HepG2 (cell line): ENCODE data around the gene USH2A. TPM values are rescaled to one million over a fixed set of nuclear protein-coding genes. Genes with fewer than 3 reads are reported as not detected.

Experiments used
- ATAC-seq: fragments of 200-7000 bp; cut with Tn5 transposase; 3 replicates; pipeline ENCODE4 v1.9.1; 2020; ENCODE audit warnings: mild to moderate bottlenecking, moderate library complexity
- BruUV-seq: library from RNA; stranded (reverse); fragments of 400-500 nt; replicated peaks from 2 replicates; lab custom pipeline; 2021; lab: Mats Ljungman, UMichigan
- CTCF ChIA-PET: fragments of 300-600 bp; formaldehyde crosslinking; extraction: SDS; loops from one replicate; lab custom pipeline; 2021; ENCODE audit warnings: low total read pairs, inconsistent platforms, low intra/inter-chr PET ratio; lab: Yijun Ruan, JAX
- POLR2A ChIA-PET: fragments of 350-600 bp; sonication (Branson Sonifier 250); formaldehyde crosslinking; loops from one replicate; lab custom pipeline; 2020; ENCODE audit warnings: antibody characterized with exemption, inconsistent platforms; lab: Yijun Ruan, JAX
- DNase-seq: peaks from one replicate; pipeline ENCODE4 v3.0.0-alpha.2; 2015; ENCODE audit warnings: low spot score
- FAIRE-seq: peaks from 3 replicates; lab custom pipeline; 2011; peaks lifted over from hg19 to GRCh38; lab: Jason Lieb, UNC
- H2AFZ ChIP-seq: one replicate; pipeline ENCODE4 v1.6.1; 2011; ENCODE audit warnings: low read length, inconsistent platforms
- H3K27ac ChIP-seq: fragments of 300-600 bp; 3 replicates; pipeline ENCODE4 v1.8.0; 2011; ENCODE audit warnings: mixed run types, mild to moderate bottlenecking, mixed read lengths, low read length, inconsistent platforms; ENCODE audit not compliant: insufficient read depth; ENCODE audit errors: extremely low read length
- H3K27me3 ChIP-seq, 2 experiments: fragments of 200-600 bp in 1 of 2; 2 replicates in 1 of 2; 3 replicates in 1 of 2; pipeline versions ENCODE4 v1.6.0 to v1.8.0; 2011; ENCODE audit warnings: low read length in 2 of 2, mild to moderate bottlenecking in 2 of 2, moderate library complexity in 2 of 2, inconsistent platforms in 1 of 2; ENCODE audit not compliant: insufficient read depth in 2 of 2, control insufficient read depth in 1 of 2
- H3K36me3 ChIP-seq, 2 experiments: fragments of 200-600 bp in 1 of 2; replicated peaks in 1 of 2; 2 replicates in 1 of 2; 3 replicates in 1 of 2; pipeline versions ENCODE4 v1.5.1 to v1.8.0; 2011; ENCODE audit warnings: low read length in 2 of 2, inconsistent platforms in 1 of 2; ENCODE audit not compliant: insufficient read depth in 2 of 2, control insufficient read depth in 1 of 2
- H3K4me1 ChIP-seq: 2 replicates; pipeline ENCODE4 v1.5.1; 2012; ENCODE audit warnings: low read length, inconsistent platforms; ENCODE audit not compliant: insufficient read depth
- H3K4me2 ChIP-seq: 2 replicates; pipeline ENCODE4 v1.6.0; 2011; ENCODE audit warnings: low read depth, low read length, inconsistent platforms
- H3K4me3 ChIP-seq, 3 experiments: fragments of 200-600 bp in 1 of 3; sonication (generic), shearing (Covaris generic) in 1 of 3; replicated peaks in 1 of 3; 2 replicates each; pipeline ENCODE4 v1.5.1; 2011 to 2016; ENCODE audit warnings: low read length in 3 of 3, inconsistent platforms in 2 of 3, low read depth in 2 of 3, mild to moderate bottlenecking in 2 of 3, control low read depth in 1 of 3, mixed read lengths in 1 of 3; ENCODE audit not compliant: insufficient read depth in 1 of 3
- H3K79me2 ChIP-seq: one replicate; pipeline ENCODE4 v1.6.1; 2011; ENCODE audit warnings: low read length, inconsistent platforms; ENCODE audit not compliant: insufficient read depth
- H3K9ac ChIP-seq: 2 replicates; pipeline ENCODE4 v1.6.0; 2011; ENCODE audit warnings: mild to moderate bottlenecking, low read depth, low read length, inconsistent platforms; ENCODE audit not compliant: insufficient read depth
- H3K9me3 ChIP-seq: 2 replicates; pipeline ENCODE4 v1.5.1; 2012; ENCODE audit warnings: mild to moderate bottlenecking, low read length
- H4K20me1 ChIP-seq: 2 replicates; pipeline ENCODE4 v1.6.0; 2011; ENCODE audit warnings: inconsistent platforms, mild to moderate bottlenecking, low read length, moderate library complexity; ENCODE audit not compliant: insufficient read depth
- ATF7 ChIP-seq, 2 experiments: fragments of 450-650 bp in 1 of 2; sonication (generic) in 1 of 2; formaldehyde crosslinking in 1 of 2; IDR thresholded peaks; 2 replicates each; pipeline versions ENCODE4 v1.4.0 to v1.6.1; 2016 to 2020; ENCODE audit warnings: antibody characterized with exemption in 1 of 2, mild to moderate bottlenecking in 1 of 2, missing genetic modification reagents in 1 of 2
- KMT2A ChIP-seq: sonication (generic); formaldehyde crosslinking; IDR thresholded peaks from 2 replicates; pipeline ENCODE4 v1.4.0; 2020; ENCODE audit warnings: missing genetic modification reagents
- PCBP1 ChIP-seq: fragments of 200-400 bp; formaldehyde crosslinking; IDR thresholded peaks from 2 replicates; pipeline ENCODE4 v1.6.1; 2017; ENCODE audit warnings: mild to moderate bottlenecking, low read depth, low read length, borderline replicate concordance
- ZSCAN20 ChIP-seq: sonication (generic); formaldehyde crosslinking; IDR thresholded peaks from 2 replicates; pipeline ENCODE4 v1.4.0; 2020; ENCODE audit warnings: missing genetic modification reagents, mild to moderate bottlenecking, borderline replicate concordance
- in situ Hi-C: cut with HindIII; loops from 2 replicates; pipeline ENCODE4 v1.10.0; 2017; ENCODE audit warnings: low pct_unique_long_range_greater_than_20kb; ENCODE audit not compliant: extremely low pct_ligation_motif_present
- intact Hi-C: fragments of 100-400 bp; cut with micrococcal nuclease; formaldehyde crosslinking; loops from one replicate; pipeline ENCODE4 v1.10.0; 2022; ENCODE audit not compliant: unreplicated experiment
- polyA plus RNA-seq, 8 experiments: library from polyadenylated mRNA; depleted of rRNA in 3 of 8; stranded (reverse) in 7 of 8; unstranded in 1 of 8; fragments of >200 nt; fragmentation: Illumina TruSeq in 4 of 8; extraction: Trizol in 4 of 8; gene quantifications; 2 replicates each; pipeline versions ENCODE4 v1.2.1 to v1.2.3, GENCODE V29; 2011 to 2016; ENCODE audit warnings: low read depth in 4 of 8, missing spikeins in 1 of 8, mixed read lengths in 1 of 8; ENCODE audit not compliant: insufficient read depth in 1 of 8
- total RNA-seq, 5 experiments: library from RNA; depleted of rRNA; stranded (reverse); fragments of >200 nt; fragmentation: Illumina TruSeq; extraction: Trizol; gene quantifications; 2 replicates each; pipeline ENCODE4 v1.2.3, GENCODE V29; 2016; ENCODE audit warnings: low read depth in 1 of 5
- TF ChIP-seq, protein P1 (sequence below): sonication (generic); formaldehyde crosslinking; IDR thresholded peaks from 2 replicates; pipeline ENCODE4 v1.8.0; 2022; ENCODE audit warnings: mild to moderate bottlenecking, missing genetic modification reagents, borderline replicate concordance
- TF ChIP-seq, protein P2 (sequence below): sonication (generic); formaldehyde crosslinking; IDR thresholded peaks from 2 replicates; pipeline ENCODE4 v1.5.1; 2020; ENCODE audit warnings: mild to moderate bottlenecking, missing genetic modification reagents, borderline replicate concordance

USH2A gene
- total and polyA plus RNA-seq, 2 of the 13 experiments (the other 11 are each of a cell fraction or from before 2014, with no cell fraction given) = 0.02 TPM; not detected in 1

DNA sequence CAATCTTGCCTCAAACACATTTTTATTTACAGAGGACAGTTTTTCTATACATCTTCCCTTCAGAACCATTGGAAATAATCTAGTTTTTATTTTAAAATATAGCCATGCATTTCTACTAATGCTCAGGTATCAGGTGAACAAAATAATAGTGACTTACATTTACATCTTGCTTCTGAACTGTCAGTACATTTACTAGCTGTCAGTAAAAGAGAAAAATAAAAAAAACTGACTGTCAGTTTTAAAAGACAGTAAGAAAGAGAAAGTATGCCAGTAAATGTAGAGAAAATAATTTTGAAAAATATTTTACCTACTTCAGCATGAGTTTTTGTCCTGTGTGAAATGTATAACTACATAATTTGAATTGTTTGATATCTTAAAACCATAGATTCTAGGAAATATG is 33.5 kb downstream of the USH2A start:
- no peak for TF ChIP-seq ATF7 (IDR thresholded peaks at IDR 0.05)
- TF ChIP-seq ATF7 (CRISPR knock-in tag; IDR thresholded peaks at IDR 0.05) = no peak
- TF ChIP-seq, protein P1, sequence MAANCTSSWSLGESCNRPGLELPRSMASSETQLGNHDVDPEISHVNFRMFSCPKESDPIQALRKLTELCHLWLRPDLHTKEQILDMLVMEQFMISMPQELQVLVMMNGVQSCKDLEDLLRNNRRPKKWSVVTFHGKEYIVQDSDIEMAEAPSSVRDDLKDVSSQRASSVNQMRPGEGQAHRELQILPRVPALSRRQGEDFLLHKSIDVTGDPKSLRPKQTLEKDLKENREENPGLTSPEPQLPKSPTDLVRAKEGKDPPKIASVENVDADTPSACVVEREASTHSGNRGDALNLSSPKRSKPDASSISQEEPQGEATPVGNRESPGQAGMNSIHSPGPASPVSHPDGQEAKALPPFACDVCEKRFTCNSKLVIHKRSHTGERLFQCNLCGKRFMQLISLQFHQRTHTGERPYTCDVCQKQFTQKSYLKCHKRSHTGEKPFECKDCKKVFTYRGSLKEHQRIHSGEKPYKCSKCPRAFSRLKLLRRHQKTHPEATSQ (CRISPR knock-in tag) = no peak
- TF ChIP-seq PCBP1 = no peak
- TF ChIP-seq, protein P2, sequence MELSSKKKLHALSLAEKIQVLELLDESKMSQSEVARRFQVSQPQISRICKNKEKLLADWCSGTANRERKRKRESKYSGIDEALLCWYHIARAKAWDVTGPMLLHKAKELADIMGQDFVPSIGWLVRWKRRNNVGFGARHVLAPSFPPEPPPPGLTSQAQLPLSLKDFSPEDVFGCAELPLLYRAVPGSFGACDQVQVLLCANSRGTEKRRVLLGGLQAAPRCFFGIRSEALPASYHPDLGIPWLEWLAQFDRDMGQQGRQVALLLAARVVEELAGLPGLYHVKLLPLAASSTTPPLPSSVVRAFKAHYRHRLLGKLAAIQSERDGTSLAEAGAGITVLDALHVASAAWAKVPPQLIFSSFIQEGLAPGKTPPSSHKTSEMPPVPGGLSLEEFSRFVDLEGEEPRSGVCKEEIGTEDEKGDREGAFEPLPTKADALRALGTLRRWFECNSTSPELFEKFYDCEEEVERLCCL (CRISPR knock-in tag) = no peak
- TF ChIP-seq KMT2A (CRISPR knock-in tag) = no peak
- TF ChIP-seq ZSCAN20 (CRISPR knock-in tag) = no peak
- no peaks in the 10 kb centered on the region for H4K20me1 ChIP-seq
- CTCF ChIA-PET = no interaction called here
- no TSS peak for BruUV-seq
- POLR2A ChIA-PET = no interaction called here
- no peak for DNase-seq
- H3K9ac ChIP-seq = no peak overlapping the region
- no peaks in the 10 kb centered on the region for H3K27me3 ChIP-seq
- no peak overlapping the region for H3K4me2 ChIP-seq
- ATAC-seq = no peak
- no peak overlapping the region for H2AFZ ChIP-seq
- H3K4me1 ChIP-seq = no peaks in the 10 kb centered on the region
- H3K27ac ChIP-seq = no peak overlapping the region
- no peak for FAIRE-seq
- H3K9me3 ChIP-seq = no peaks in the 10 kb centered on the region
- no peaks in the 10 kb centered on the region for H3K79me2 ChIP-seq
- intact Hi-C loops (no loop called here), in situ Hi-C loops (no loop called here)
- no peak overlapping the region for H3K4me3 ChIP-seq
- H3K36me3 ChIP-seq = no peaks in the 10 kb centered on the region
